Rectal smooth muscle tissue (tissue), 1 donor: Measurements from ENCODE around the gene EGFR.
A peak's percentile ranks its signal among the peaks of the same experiment; 100 is the strongest.

Source experiments
- H3K27ac ChIP-seq: one replicate; pipeline ENCODE4 v1.7.0; 2013; ENCODE audit warnings: low read depth, low read length, inconsistent platforms
- H3K27me3 ChIP-seq: one replicate; pipeline ENCODE4 v1.7.0; 2013; ENCODE audit warnings: low read length; ENCODE audit not compliant: control insufficient read depth, insufficient read depth
- H3K36me3 ChIP-seq: one replicate; pipeline ENCODE4 v1.7.0; 2013; ENCODE audit warnings: low read length; ENCODE audit not compliant: control insufficient read depth, insufficient read depth
- H3K4me1 ChIP-seq: one replicate; pipeline ENCODE4 v1.7.0; 2013; ENCODE audit warnings: low read length; ENCODE audit not compliant: control insufficient read depth, insufficient read depth
- H3K4me3 ChIP-seq: one replicate; pipeline ENCODE4 v1.7.0; 2013; ENCODE audit warnings: low read length
- H3K9ac ChIP-seq: one replicate; pipeline ENCODE4 v1.7.0; 2013; ENCODE audit warnings: low read length

Gene EGFR

DNA sequence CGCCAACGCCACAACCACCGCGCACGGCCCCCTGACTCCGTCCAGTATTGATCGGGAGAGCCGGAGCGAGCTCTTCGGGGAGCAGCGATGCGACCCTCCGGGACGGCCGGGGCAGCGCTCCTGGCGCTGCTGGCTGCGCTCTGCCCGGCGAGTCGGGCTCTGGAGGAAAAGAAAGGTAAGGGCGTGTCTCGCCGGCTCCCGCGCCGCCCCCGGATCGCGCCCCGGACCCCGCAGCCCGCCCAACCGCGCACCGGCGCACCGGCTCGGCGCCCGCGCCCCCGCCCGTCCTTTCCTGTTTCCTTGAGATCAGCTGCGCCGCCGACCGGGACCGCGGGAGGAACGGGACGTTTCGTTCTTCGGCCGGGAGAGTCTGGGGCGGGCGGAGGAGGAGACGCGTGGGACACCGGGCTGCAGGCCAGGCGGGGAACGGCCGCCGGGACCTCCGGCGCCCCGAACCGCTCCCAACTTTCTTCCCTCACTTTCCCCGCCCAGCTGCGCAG, 424 bp downstream of the EGFR start:
- Histone ChIP-seq H3K9ac (peak overlapping the region; percentile 58), H3K27ac (peak overlapping the region; percentile 94), H3K4me3 (peak overlapping the region; percentile 76), H3K36me3 (no peaks in the 10 kb centered on the region), H3K27me3 (peaks cover 2% of the 10 kb centered on the region), H3K4me1 (peaks cover 15% of the 10 kb centered on the region)

DNA sequence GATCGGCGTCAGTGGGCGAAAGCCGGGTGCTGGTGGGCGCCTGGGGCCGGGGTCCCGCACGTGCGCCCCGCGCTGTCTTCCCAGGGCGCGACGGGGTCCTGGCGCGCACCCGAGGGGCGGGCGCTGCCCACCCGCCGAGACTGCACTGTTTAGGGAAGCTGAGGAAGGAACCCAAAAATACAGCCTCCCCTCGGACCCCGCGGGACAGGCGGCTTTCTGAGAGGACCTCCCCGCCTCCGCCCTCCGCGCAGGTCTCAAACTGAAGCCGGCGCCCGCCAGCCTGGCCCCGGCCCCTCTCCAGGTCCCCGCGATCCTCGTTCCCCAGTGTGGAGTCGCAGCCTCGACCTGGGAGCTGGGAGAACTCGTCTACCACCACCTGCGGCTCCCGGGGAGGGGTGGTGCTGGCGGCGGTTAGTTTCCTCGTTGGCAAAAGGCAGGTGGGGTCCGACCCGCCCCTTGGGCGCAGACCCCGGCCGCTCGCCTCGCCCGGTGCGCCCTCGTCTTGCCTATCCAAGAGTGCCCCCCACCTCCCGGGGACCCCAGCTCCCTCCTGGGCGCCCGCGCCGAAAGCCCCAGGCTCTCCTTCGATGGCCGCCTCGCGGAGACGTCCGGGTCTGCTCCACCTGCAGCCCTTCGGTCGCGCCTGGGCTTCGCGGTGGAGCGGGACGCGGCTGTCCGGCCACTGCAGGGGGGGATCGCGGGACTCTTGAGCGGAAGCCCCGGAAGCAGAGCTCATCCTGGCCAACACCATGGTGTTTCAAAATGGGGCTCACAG, 1.1 kb downstream of the EGFR start:
- Histone ChIP-seq H3K36me3 (no peaks in the 10 kb centered on the region), H3K9ac (peak overlapping the region; percentile 58), H3K27ac (peak overlapping the region; percentile 94), H3K4me1 (peaks cover 15% of the 10 kb centered on the region), H3K27me3 (no peaks in the 10 kb centered on the region), H3K4me3 (peak overlapping the region; percentile 76)

DNA sequence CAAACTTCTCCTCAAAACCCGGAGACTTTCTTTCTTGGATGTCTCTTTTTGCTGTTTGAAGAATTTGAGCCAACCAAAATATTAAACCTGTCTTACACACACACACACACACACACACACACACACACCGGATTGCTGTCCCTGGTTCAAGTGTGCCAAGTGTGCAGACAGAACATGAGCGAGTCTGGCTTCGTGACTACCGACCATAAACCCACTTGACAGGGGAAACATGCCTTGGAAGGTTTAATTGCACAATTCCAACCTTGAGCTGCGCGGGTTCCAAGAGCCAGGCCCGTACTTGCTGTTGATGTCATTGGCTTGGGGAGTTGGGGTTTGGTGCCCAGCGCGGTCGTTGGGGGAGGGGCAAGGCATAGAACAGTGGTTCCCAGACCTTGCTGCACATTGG, 1.7 kb downstream of the EGFR start:
- Histone ChIP-seq H3K9ac (no peak overlapping the region), H3K4me1 (peaks cover 15% of the 10 kb centered on the region), H3K27me3 (no peaks in the 10 kb centered on the region), H3K36me3 (no peaks in the 10 kb centered on the region), H3K4me3 (peak overlapping the region; percentile 76), H3K27ac (peak overlapping the region; percentile 94)

DNA sequence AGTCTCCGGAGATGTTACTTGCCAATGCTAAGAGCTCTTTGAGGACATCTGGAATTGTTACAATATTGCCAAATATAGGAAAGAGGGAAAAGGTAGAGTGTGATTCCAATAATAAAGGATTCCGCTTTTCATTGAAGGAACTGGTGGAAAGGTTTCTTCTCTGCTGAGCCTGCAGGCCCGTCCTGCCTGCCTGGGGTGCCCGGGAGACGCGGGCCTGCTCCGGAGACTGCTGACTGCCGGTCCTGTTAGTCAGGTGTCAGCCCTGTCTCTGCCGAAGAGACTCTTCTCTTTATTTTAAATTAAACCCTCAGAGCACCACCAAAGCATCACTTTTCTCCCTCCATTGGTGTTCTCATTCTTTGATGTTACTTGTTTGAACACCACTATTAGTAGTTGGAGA, 2.2 kb downstream of the EGFR start:
- H3K4me3 ChIP-seq: peak overlapping the region; percentile 16
- peak overlapping the region; percentile 94 for H3K27ac ChIP-seq
- no peaks in the 10 kb centered on the region for H3K27me3 ChIP-seq
- H3K9ac ChIP-seq: no peak overlapping the region
- H3K36me3 ChIP-seq: no peaks in the 10 kb centered on the region
- H3K4me1 ChIP-seq: peaks cover 15% of the 10 kb centered on the region

DNA sequence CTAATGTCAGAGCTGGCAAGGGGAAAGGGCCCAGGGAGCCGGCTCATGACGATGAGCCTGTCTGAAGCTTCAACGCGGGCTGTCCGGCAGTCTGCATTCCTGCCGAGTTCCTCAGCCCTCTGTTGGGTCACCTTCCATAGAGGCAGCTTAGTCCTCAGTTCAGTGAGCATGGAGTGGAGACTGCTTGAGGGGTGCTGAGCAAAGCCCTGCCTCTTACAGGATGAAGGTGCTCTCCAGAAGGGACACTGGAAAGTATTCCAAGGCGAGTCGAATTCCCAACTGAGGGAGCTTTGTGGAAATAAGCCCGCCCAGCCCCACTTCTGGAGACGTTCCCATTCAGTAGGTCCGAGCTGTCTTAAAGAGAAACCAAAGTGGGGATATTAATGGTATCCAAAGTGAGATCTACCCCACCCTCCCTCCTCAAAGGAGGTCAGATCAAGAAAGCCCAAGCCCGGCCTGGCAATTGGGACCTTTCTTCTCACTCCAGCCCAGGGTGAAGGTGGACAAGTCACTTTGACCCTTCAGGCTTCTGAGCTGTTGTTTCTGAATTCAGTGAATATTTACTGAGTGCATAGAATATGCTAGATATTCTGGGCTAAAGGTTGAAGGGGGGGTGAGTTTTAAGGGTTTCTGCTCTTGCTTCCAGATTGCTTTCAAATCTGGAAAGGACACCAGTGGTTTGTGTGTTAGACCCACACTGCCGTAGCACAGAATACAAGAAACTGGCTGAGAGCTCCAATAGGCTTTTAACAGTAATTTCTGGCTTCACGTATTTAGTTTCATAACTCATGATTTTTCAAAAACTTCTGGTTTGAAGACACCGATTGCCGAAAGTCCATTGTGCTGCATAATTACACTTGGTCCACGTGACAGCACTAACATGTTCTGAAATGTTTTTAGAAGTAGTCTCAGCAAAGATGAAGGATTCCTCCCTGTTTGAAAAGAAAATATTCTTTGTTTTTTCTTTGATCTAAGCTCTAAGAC, 3.5 kb downstream of the EGFR start:
- no peaks in the 10 kb centered on the region for H3K36me3 ChIP-seq
- H3K4me1 ChIP-seq: peaks cover 23% of the 10 kb centered on the region
- peak overlapping the region; percentile 9 for H3K4me3 ChIP-seq
- no peak overlapping the region for H3K9ac ChIP-seq
- no peak overlapping the region for H3K27ac ChIP-seq
- no peaks in the 10 kb centered on the region for H3K27me3 ChIP-seq

DNA sequence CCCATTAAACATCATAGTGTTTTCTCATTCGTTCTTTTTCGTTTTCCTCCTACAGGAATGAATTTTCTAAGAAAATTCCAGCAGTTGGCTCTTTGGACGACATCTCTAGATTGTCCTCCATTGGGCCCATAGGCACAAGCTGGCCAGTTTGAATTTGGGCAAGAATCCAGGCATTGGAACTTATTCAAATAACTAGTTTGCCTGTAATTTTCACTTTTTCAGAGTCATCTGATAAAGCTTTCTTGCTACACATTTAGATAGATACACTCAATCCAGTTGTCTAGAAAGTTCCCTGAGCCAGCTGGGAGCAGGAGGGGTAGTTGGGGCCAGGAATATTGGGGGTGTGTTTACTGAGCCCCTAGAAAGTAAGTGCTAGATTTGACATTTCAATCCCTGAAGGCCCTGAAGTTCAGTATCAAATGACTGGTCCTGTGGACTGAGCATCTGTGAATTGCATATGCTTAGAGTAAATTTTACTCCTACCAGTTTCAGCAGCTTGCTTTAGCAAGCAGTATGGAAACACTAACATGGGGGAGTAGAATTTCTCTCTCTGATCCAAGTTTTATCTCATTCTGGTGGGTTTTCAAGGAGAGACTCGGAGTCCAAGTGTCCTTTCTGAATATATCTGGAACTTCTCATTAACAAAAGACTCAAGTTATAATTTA, 5.2 kb downstream of the EGFR start:
- no peaks in the 10 kb centered on the region for H3K36me3 ChIP-seq
- H3K9ac ChIP-seq: no peak overlapping the region
- no peaks in the 10 kb centered on the region for H3K27me3 ChIP-seq
- peaks cover 21% of the 10 kb centered on the region for H3K4me1 ChIP-seq
- no peak overlapping the region for H3K27ac ChIP-seq
- H3K4me3 ChIP-seq: no peak overlapping the region

DNA sequence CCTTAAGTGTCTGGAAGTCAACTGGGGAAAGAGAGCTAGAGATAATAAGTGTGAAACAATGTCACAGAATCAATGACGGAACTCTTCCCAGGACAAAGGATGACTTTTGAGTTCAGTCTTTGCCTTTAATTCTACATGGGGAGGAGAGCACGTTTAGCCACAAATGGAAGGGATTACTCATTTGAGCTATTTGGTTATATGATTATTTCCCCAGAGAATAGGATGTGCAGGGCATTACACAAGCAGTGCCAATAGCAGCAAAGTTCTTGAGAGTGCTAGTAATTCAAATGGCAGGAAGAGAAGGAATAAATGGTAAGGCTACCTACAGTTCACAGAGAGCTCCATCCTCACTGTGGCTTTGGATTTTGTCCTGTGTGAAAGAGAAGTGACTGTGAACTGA, 6.0 kb downstream of the EGFR start:
- H3K4me3 ChIP-seq: no peak overlapping the region
- no peaks in the 10 kb centered on the region for H3K27me3 ChIP-seq
- peaks cover 21% of the 10 kb centered on the region for H3K4me1 ChIP-seq
- no peak overlapping the region for H3K27ac ChIP-seq
- H3K36me3 ChIP-seq: no peaks in the 10 kb centered on the region
- no peak overlapping the region for H3K9ac ChIP-seq

DNA sequence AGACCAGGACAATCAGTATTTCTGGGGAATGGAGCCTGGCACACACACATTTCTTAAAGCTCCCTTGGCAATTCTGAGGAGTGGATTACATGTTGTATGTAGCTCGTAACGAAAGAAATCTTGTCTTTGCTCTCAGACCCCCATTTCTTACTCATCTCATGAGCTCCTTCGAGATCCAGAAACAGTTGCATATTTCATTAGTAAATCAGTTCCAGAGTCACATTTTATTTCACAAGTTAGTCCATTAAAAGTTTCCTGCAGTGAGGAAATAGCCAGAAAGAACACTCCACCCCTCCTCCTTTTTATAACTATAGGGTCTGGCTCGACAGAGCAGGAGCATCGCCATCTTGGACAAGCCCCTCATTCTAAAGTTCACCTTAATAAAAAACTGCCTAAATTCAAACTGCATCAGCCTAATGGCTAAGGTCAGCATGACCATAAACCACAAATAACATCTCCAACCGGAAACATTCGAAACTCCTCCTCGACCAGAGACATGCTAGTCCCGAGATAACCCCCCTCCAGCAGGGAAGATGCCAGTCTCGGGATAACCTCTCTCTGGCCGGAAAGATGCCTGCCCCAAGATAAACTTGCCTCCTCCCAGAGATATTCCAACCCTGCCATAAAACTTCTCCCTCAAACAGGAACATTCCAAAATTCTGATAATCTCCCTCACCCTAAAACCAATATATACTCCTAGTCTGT, 7.4 kb downstream of the EGFR start:
- Histone ChIP-seq H3K4me3 (no peak overlapping the region), H3K27me3 (no peaks in the 10 kb centered on the region), H3K9ac (no peak overlapping the region), H3K27ac (no peak overlapping the region), H3K4me1 (peaks cover 20% of the 10 kb centered on the region), H3K36me3 (no peaks in the 10 kb centered on the region)

DNA sequence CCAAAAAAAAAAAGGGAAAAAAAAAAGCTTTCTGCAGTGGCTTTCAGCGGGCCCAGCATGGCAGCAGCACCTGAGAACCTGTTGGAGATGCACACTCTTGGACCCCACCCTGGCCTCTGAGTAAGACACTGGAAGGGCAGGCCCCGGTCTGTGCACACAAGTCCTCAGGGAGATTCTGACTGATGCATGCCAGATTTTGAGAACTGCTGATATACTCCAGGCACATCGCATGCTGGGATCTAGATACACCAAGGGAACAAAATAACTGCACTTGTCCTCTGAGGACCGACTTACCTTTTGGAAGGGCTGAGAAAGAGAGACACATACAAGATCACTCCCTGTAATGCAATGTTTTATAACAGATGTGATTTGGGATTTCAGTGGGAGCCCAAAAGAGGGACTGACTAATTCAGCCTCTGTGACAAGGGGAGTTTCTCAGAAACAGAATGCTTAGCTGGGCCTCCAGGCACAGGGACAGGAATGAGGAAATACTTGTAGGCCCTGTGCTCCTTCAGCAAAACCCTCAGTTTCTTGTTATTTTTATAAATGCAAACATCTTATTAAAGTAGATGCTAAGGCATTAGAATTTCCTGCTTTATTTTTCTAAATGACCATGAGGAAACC, 8.2 kb downstream of the EGFR start:
- H3K36me3 ChIP-seq: no peaks in the 10 kb centered on the region
- no peak overlapping the region for H3K4me3 ChIP-seq
- H3K4me1 ChIP-seq: peaks cover 18% of the 10 kb centered on the region
- peak overlapping the region; percentile 48 for H3K27ac ChIP-seq
- no peaks in the 10 kb centered on the region for H3K27me3 ChIP-seq
- no peak overlapping the region for H3K9ac ChIP-seq

DNA sequence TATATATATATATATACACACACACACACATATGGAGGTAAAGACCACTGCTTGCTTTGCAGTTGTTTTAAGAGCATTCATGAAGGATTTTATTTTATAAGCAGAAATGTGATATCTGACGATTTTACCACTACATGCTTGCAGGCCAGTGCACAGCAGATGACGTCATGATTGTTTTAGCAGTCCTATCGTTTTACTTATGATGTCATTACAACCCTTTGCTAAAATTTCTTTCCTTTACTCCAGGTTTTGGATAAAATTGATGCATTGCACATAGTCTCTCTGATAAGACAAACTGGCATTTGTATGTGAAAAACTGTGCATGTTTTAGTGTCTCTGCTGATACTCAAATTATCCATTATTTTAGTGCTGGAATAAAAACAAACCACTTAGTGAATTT, 9.2 kb downstream of the EGFR start:
- Histone ChIP-seq H3K27ac (peak overlapping the region; percentile 8), H3K4me3 (no peak overlapping the region), H3K9ac (no peak overlapping the region), H3K4me1 (peaks cover 16% of the 10 kb centered on the region), H3K36me3 (no peaks in the 10 kb centered on the region), H3K27me3 (no peaks in the 10 kb centered on the region)

DNA sequence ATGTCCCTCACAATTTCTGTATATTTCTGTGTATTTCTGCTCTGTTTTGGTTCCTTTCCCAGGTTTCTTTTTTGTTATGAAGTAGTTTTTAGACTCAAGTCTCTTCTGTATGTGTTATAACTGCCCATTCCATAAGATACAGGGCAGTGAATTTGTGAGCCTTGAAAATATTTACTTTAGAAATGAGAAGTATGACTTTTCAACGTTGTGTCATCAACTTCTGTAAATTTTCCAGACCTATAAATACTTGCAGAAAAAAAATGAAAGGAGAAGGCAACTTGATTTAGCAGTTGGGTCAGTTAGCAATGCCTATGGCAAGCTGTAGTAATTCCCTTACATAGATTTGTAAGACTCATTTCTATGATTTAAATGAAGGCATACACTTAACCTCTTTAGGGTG, 11.5 kb downstream of the EGFR start:
- Histone ChIP-seq H3K4me1 (peaks cover 21% of the 10 kb centered on the region), H3K9ac (no peak overlapping the region), H3K27me3 (no peaks in the 10 kb centered on the region), H3K27ac (peak overlapping the region; percentile 51), H3K4me3 (no peak overlapping the region), H3K36me3 (no peaks in the 10 kb centered on the region)
